HL-60 (cell line): ENCODE measurements around the gene CFAP45.

Experiments used
- DNase-seq, 2 experiments: peaks; one replicate each; pipeline ENCODE4 v3.0.0-alpha.2; 2010 to 2020; ENCODE audit warnings: low read depth in 1 of 2, low spot score in 1 of 2
- H3K27ac ChIP-seq: fragments of 250-450 bp; sonication (Bioruptor Pico); replicated peaks from 2 replicates; pipeline ENCODE4 v1.5.1; 2020; ENCODE audit warnings: mild to moderate bottlenecking, moderate library complexity
- H3K27me3 ChIP-seq: fragments of 250-450 bp; sonication (Bioruptor Pico); 2 replicates; pipeline ENCODE4 v1.5.1; 2021; ENCODE audit warnings: mild to moderate bottlenecking, moderate library complexity; ENCODE audit not compliant: insufficient read depth, poor library complexity, severe bottlenecking
- H3K4me3 ChIP-seq: replicated peaks from 2 replicates; pipeline ENCODE4 v1.5.1; 2011; ENCODE audit warnings: mild to moderate bottlenecking, control low read depth, low read length; ENCODE audit not compliant: insufficient read depth
- GABPA ChIP-seq: IDR thresholded peaks from 2 replicates; pipeline ENCODE4 v1.6.1; 2012; ENCODE audit warnings: low read depth
- POLR2AphosphoS5 ChIP-seq: IDR thresholded peaks from 2 replicates; pipeline ENCODE4 v1.6.1; 2012; ENCODE audit warnings: low read depth
- REST ChIP-seq: IDR thresholded peaks from 2 replicates; pipeline ENCODE4 v1.6.1; 2012; ENCODE audit warnings: low read depth; ENCODE audit not compliant: insufficient replicate concordance
- SPI1 ChIP-seq: IDR thresholded peaks from 2 replicates; pipeline ENCODE4 v1.6.1; 2012; ENCODE audit warnings: low read depth, mild to moderate bottlenecking, borderline replicate concordance
- TF ChIP-seq, protein P1 (sequence below): IDR thresholded peaks from one replicate; pipeline ENCODE4 v1.5.1; 2011; ENCODE audit warnings: low read length, control low read depth, inconsistent platforms; ENCODE audit not compliant: insufficient read depth

The CFAP45 gene

DNA sequence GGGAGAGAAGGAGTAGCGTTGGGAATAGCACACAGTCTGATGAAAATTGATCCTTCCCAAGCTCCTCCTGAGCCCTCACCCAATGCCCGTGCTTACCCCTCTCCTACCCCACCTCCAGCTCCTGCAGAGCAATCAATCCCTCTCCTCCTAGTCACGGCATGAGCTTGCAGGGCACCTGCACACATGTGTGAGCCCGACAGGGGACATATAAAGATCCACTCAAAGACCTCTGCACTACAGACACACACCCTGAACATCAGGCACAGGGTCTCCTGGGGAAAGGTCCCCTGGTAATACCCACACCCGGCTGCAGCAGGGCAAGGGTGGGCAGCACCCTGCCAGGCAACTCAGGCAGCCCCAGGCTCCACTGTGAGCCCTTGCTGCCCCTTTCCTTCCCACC lies 37.9 kb downstream of the CFAP45 start:
- H3K27ac ChIP-seq, result no peak overlapping the region
- DNase-seq, result no peak
- no peak overlapping the region for H3K4me3 ChIP-seq
- TF ChIP-seq GABPA, result no peak
- TF ChIP-seq POLR2AphosphoS5, result no peak
- TF ChIP-seq REST, result no peak
- no peak for TF ChIP-seq SPI1
- TF ChIP-seq, protein P1, sequence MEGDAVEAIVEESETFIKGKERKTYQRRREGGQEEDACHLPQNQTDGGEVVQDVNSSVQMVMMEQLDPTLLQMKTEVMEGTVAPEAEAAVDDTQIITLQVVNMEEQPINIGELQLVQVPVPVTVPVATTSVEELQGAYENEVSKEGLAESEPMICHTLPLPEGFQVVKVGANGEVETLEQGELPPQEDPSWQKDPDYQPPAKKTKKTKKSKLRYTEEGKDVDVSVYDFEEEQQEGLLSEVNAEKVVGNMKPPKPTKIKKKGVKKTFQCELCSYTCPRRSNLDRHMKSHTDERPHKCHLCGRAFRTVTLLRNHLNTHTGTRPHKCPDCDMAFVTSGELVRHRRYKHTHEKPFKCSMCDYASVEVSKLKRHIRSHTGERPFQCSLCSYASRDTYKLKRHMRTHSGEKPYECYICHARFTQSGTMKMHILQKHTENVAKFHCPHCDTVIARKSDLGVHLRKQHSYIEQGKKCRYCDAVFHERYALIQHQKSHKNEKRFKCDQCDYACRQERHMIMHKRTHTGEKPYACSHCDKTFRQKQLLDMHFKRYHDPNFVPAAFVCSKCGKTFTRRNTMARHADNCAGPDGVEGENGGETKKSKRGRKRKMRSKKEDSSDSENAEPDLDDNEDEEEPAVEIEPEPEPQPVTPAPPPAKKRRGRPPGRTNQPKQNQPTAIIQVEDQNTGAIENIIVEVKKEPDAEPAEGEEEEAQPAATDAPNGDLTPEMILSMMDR, result no peak
- H3K27me3 ChIP-seq, result no peaks in the 10 kb centered on the region

GRCh38 chr1:159861218-159861617 lies 38.7 kb downstream of the CFAP45 start:
- no peak for DNase-seq
- TF ChIP-seq SPI1, result no peak
- TF ChIP-seq, protein P1, result no peak
- H3K27ac ChIP-seq, result no peak overlapping the region
- no peaks in the 10 kb centered on the region for H3K27me3 ChIP-seq
- no peak overlapping the region for H3K4me3 ChIP-seq

DNA sequence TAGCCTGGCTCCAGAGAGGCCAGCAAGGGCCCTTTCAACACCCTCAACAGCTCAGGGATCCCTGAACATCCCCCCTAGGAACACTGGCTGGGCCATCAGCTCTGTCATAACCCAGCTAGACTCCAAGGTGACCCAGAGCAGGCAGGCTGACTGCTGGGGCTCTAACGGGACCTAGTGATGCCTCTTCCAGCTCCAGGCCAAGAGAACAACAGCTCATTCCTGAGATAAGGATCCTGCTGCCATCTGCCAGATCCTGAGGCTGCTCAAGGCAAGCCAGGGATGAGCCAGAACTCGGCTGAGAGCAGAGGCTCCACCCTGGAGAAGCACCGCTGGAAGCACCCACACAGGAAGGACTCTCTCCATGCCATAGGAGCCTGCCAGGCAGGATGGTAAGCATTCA lies 39.5 kb downstream of the CFAP45 start:
- DNase-seq, result no peak
- H3K4me3 ChIP-seq, result no peak overlapping the region

More for the DNA sequence above, 39.5 kb downstream of the CFAP45 start:
- Histone ChIP-seq H3K27ac (no peak overlapping the region), H3K27me3 (peaks cover 1% of the 10 kb centered on the region)
- TF ChIP-seq, protein P1, result no peak
- TF ChIP-seq POLR2AphosphoS5 (no peak), SPI1 (no peak), GABPA (no peak), REST (no peak)
